OCI-LY7 (cell line): ENCODE measurements around the gene NPR1. TPM values are rescaled to one million over a fixed set of nuclear protein-coding genes. Genes with fewer than 3 reads are reported as not detected.
"Not testable (repeated sequence)": the region's sequence is repeated elsewhere in the genome, so short reads cannot be mapped to it uniquely, and the experiment has no call there.

Experiments
- BruUV-seq: library from RNA; stranded (reverse); fragments of 400-500 nt; replicated peaks from 2 replicates; lab custom pipeline; 2021; lab: Mats Ljungman, UMichigan
- CTCF ChIA-PET: fragments of 300-600 bp; sonication (Branson Sonifier 250); formaldehyde crosslinking; loops from one replicate; lab custom pipeline; 2022; ENCODE audit warnings: antibody characterized with exemption; ENCODE audit not compliant: unreplicated experiment; lab: Charles Lee
- POLR2A ChIA-PET: fragments of 300-600 bp; sonication (Branson Sonifier 250); formaldehyde crosslinking; loops from one replicate; lab custom pipeline; 2022; ENCODE audit warnings: antibody characterized with exemption; lab: Charles Lee
- DNase-seq: peaks from one replicate; pipeline ENCODE4 v3.0.0-alpha.2; 2015; ENCODE audit warnings: low spot score
- H2AFZ ChIP-seq: fragments of 200-600 bp; sonication (generic), shearing (Covaris generic); 2 replicates; pipeline ENCODE4 v1.6.1; 2014; ENCODE audit warnings: mild to moderate bottlenecking, antibody characterized with exemption, low read length, moderate library complexity
- H3K27ac ChIP-seq: fragments of 200-600 bp; sonication (generic); 2 replicates; pipeline ENCODE4 v1.5.1; 2014; ENCODE audit warnings: mixed run types, low read depth, mild to moderate bottlenecking, moderate library complexity, low read length, inconsistent platforms; ENCODE audit not compliant: poor library complexity, severe bottlenecking
- H3K36me3 ChIP-seq: fragments of 200-600 bp; sonication (generic); 2 replicates; pipeline ENCODE4 v1.6.1; 2014; ENCODE audit warnings: mild to moderate bottlenecking, antibody characterized with exemption, low read length, moderate library complexity, mixed read lengths; ENCODE audit not compliant: insufficient read depth
- H3K4me1 ChIP-seq: fragments of 200-600 bp; sonication (generic); 2 replicates; pipeline ENCODE4 v1.5.1; 2014; ENCODE audit warnings: mild to moderate bottlenecking, low read length; ENCODE audit not compliant: insufficient read depth, poor library complexity, severe bottlenecking
- H3K4me2 ChIP-seq: fragments of 200-600 bp; sonication (generic); 2 replicates; pipeline ENCODE4 v1.6.1; 2014; ENCODE audit warnings: mild to moderate bottlenecking, low read length
- H3K4me3 ChIP-seq: fragments of 200-600 bp; sonication (generic); 2 replicates; pipeline ENCODE4 v1.5.1; 2014; ENCODE audit warnings: mild to moderate bottlenecking, low read depth, low read length; ENCODE audit not compliant: poor library complexity, severe bottlenecking
- H3K79me2 ChIP-seq: fragments of 200-600 bp; sonication (generic); 2 replicates; pipeline ENCODE4 v1.6.1; 2016; ENCODE audit warnings: low read depth, mild to moderate bottlenecking, low read length, moderate library complexity, mixed read lengths; ENCODE audit not compliant: insufficient read depth
- H3K9me2 ChIP-seq: fragments of 200-600 bp; sonication (generic); 2 replicates; pipeline ENCODE4 v1.6.1; 2016; ENCODE audit warnings: mild to moderate bottlenecking, low read length, mixed read lengths; ENCODE audit not compliant: insufficient read depth
- H3K9me3 ChIP-seq: fragments of 200-600 bp; sonication (generic); 2 replicates; pipeline ENCODE4 v1.6.1; 2014; ENCODE audit warnings: mild to moderate bottlenecking, mixed run types, low read length, mixed read lengths
- H4K20me1 ChIP-seq: fragments of 200-600 bp; sonication (generic); 2 replicates; pipeline ENCODE4 v1.6.1; 2014; ENCODE audit warnings: mild to moderate bottlenecking, antibody characterized with exemption, low read length, moderate library complexity, mixed read lengths; ENCODE audit not compliant: insufficient read depth
- EZH2phosphoT487 ChIP-seq: fragments of 200-600 bp; sonication (generic); IDR thresholded peaks from 2 replicates; pipeline ENCODE4 v1.6.1; 2018; ENCODE audit warnings: low read depth, borderline replicate concordance, mild to moderate bottlenecking, mixed run types, antibody characterized with exemption, low read length, moderate library complexity, mixed read lengths
- intact Hi-C: fragments of 100-400 bp; cut with micrococcal nuclease; formaldehyde crosslinking; loops from one replicate; pipeline ENCODE4 v1.10.0; 2022; ENCODE audit not compliant: unreplicated experiment
- total RNA-seq, 2 experiments: library from RNA; depleted of rRNA in 1 of 2; stranded (reverse); fragments of >200 nt in 1 of 2; shearing (Covaris generic) in 1 of 2; gene quantifications; 2 replicates each; pipeline ENCODE4 v1.2.3, GENCODE V29; 2014 to 2022
- TF ChIP-seq, protein P1 (sequence below): fragments of 200-600 bp; sonication (generic); conservative IDR thresholded peaks from 2 replicates; pipeline ENCODE4 v1.5.1; 2014; ENCODE audit warnings: mild to moderate bottlenecking, antibody characterized with exemption, low read length, moderate library complexity, mixed read lengths

The NPR1 gene
- total RNA-seq, 2 experiments from 2014 or later, result not detected

DNA sequence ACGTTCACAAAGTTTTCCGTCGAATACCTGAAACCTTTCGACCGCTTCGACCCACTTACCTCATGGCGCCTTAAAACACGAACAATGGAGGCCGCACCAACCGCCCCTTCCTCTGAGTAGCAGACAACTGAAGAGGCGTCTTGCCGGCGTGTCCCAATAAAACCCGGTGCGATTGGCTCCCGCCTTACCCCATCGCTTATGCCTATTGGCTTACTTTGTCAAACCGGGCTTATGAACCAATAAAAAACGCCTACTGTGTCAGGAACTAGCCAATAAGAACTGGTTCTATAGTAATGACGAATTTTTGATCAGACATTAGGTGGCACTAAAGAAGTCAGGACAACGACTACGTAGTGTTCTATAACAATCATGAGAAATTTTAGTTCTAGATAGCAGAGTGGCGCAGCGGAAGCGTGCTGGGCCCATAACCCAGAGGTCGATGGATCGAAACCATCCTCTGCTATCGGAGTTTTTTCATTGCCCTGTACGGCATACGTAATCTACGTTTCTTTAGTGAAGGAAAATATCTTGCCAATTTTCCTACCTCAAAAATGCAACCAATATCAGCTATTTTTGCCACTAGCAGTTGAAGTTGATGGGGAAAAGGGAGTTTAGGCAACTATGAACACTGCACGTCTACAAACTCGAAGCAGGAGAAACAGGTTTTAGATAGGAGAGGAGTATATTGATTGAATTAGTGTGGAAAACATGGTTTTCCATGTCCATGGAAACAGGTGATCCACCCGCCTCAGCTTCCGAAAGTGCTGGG lies 7.4 kb upstream of the NPR1 start, which contains the start of gene ILF2:
ILF2 (minus strand) TSS at position 135 of the 769 bp plus-strand sequence; CDS start at position 64, 71 bp downstream.
- Histone ChIP-seq H3K27ac (peak within 1 kb of the TSS; percentile 78), H3K36me3 (peaks cover 47% of the 10 kb centered on the region), H3K4me3 (peak within 1 kb of the TSS; percentile 97), H4K20me1 (peaks cover 4% of the 10 kb centered on the region; the same call in 1 of the 2 replicates), H3K4me1 (peaks cover 28% of the 10 kb centered on the region), H3K4me2 (peak within 1 kb of the TSS; percentile 91), H2AFZ (peak within 1 kb of the TSS; percentile 94), H3K9me2 (no peaks in the 10 kb centered on the region), H3K79me2 (peaks cover 38% of the 10 kb centered on the region), H3K9me3 (no peaks in the 10 kb centered on the region)
- ChIA-PET POLR2A (interaction anchor here (1.6 to 1.8 kb wide), 2 partner anchors 12 to 37 kb away, joined by 5 to 8 read pairs; partner anchors contain the start of genes CHTOP and SNAPIN), CTCF (no interaction called here)
- DNase-seq, result peak; percentile 100
- TF ChIP-seq EZH2phosphoT487, result no peak
- TF ChIP-seq, protein P1, sequence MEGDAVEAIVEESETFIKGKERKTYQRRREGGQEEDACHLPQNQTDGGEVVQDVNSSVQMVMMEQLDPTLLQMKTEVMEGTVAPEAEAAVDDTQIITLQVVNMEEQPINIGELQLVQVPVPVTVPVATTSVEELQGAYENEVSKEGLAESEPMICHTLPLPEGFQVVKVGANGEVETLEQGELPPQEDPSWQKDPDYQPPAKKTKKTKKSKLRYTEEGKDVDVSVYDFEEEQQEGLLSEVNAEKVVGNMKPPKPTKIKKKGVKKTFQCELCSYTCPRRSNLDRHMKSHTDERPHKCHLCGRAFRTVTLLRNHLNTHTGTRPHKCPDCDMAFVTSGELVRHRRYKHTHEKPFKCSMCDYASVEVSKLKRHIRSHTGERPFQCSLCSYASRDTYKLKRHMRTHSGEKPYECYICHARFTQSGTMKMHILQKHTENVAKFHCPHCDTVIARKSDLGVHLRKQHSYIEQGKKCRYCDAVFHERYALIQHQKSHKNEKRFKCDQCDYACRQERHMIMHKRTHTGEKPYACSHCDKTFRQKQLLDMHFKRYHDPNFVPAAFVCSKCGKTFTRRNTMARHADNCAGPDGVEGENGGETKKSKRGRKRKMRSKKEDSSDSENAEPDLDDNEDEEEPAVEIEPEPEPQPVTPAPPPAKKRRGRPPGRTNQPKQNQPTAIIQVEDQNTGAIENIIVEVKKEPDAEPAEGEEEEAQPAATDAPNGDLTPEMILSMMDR, result peak; percentile 69
- intact Hi-C loops, result loop anchor here (1.0 to 10.0 kb wide), 4 partner anchors 36 to 156 kb away; partner anchors contain the start of genes CHTOP and INTS3
- no TSS peak for BruUV-seq

DNA sequence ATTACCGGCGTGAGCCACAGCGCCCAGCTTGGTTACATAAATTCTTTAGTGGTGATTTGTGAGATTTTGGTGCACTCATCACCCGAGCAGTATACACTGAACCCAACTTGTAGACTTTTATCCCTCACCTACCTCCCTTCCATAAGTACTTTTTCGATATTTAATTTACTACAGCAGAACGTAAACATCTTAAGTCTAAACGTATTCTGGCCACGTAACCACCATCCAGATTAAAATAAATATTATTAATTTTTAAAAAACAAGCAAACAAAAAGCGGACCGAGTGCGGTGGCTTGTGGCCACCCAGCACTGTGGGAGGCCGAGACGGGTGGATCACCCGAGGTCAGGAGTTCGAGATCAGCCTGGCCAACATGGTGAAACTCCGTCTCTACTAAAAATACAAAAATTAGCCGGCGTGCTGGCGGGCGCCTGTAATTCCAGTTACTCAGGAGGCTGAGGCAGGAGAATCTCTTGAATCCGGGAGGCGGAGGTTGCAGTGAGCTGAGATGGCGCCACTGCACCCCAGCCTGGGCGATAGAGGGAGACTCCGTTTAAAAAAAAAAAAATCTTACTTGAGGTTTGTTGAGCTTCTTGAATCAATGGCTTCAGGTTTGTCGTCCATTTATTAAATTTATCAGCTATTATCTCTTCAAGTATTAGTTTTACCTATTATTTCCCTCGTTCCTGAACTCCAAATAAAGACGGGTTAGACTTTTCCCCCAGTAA lies 6.7 kb upstream of the NPR1 start:
- POLR2A ChIA-PET, result interaction anchor here (0.6 to 1.8 kb wide), 7 partner anchors 13 to 305 kb away, joined by 3 to 8 read pairs (median 3); partner anchors contain the start of genes CHTOP and SNAPIN
- TF ChIP-seq, protein P1, result 0 out of 2 replicates have a peak, but pooled peaks have one; percentile 30

More for the DNA sequence above, 6.7 kb upstream of the NPR1 start:
- peak; percentile 65 for DNase-seq
- Histone ChIP-seq H2AFZ (peak overlapping the region; percentile 94), H3K36me3 (peaks cover 39% of the 10 kb centered on the region), H3K27ac (peak overlapping the region; percentile 78), H3K4me3 (peak overlapping the region; percentile 76), H3K79me2 (peaks cover 38% of the 10 kb centered on the region), H3K4me1 (peaks cover 28% of the 10 kb centered on the region), H3K4me2 (peak overlapping the region; percentile 91)
- intact Hi-C loops, result loop anchor here (1.0 to 10.0 kb wide), 4 partner anchors 37 to 157 kb away; partner anchors contain the start of genes CHTOP and INTS3
- H3K9me2 ChIP-seq, H4K20me1 ChIP-seq, H3K9me3 ChIP-seq, BruUV-seq: not testable (repeated sequence)
- CTCF ChIA-PET, result interaction anchor here (0.6 kb wide), 2 partner anchors 17 to 350 kb away, joined by 3 read pairs; no protein-coding TSS in a partner anchor
